Fibroblast of skin of back (primary cell): ENCODE measurements around the gene ADAMTS18. TPM values are rescaled to one million over a fixed set of nuclear protein-coding genes. Genes with fewer than 3 reads are reported as not detected.
"Not testable (repeated sequence)": the region's sequence is repeated elsewhere in the genome, so short reads cannot be mapped to it uniquely, and the experiment has no call there.

ENCODE experiments used
- DNase-seq: peaks from one replicate; pipeline ENCODE4 v3.0.0-alpha.2; 2013
- polyA plus RNA-seq, 2 experiments: library from polyadenylated mRNA; unstranded; fragments of 120-200 nt; gene quantifications; one replicate each; pipeline ENCODE4 v1.2.1, GENCODE V29; 2013; ENCODE audit not compliant: insufficient read length in 2 of 2

The ADAMTS18 gene, protein sequence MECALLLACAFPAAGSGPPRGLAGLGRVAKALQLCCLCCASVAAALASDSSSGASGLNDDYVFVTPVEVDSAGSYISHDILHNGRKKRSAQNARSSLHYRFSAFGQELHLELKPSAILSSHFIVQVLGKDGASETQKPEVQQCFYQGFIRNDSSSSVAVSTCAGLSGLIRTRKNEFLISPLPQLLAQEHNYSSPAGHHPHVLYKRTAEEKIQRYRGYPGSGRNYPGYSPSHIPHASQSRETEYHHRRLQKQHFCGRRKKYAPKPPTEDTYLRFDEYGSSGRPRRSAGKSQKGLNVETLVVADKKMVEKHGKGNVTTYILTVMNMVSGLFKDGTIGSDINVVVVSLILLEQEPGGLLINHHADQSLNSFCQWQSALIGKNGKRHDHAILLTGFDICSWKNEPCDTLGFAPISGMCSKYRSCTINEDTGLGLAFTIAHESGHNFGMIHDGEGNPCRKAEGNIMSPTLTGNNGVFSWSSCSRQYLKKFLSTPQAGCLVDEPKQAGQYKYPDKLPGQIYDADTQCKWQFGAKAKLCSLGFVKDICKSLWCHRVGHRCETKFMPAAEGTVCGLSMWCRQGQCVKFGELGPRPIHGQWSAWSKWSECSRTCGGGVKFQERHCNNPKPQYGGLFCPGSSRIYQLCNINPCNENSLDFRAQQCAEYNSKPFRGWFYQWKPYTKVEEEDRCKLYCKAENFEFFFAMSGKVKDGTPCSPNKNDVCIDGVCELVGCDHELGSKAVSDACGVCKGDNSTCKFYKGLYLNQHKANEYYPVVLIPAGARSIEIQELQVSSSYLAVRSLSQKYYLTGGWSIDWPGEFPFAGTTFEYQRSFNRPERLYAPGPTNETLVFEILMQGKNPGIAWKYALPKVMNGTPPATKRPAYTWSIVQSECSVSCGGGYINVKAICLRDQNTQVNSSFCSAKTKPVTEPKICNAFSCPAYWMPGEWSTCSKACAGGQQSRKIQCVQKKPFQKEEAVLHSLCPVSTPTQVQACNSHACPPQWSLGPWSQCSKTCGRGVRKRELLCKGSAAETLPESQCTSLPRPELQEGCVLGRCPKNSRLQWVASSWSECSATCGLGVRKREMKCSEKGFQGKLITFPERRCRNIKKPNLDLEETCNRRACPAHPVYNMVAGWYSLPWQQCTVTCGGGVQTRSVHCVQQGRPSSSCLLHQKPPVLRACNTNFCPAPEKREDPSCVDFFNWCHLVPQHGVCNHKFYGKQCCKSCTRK (N-terminal part only)
- 0.02 TPM for polyA plus RNA-seq (2013, experiment 1 of 2; ENCODE audit: insufficient read length)
- not detected for polyA plus RNA-seq (2013, experiment 2 of 2; ENCODE audit: insufficient read length)

DNA sequence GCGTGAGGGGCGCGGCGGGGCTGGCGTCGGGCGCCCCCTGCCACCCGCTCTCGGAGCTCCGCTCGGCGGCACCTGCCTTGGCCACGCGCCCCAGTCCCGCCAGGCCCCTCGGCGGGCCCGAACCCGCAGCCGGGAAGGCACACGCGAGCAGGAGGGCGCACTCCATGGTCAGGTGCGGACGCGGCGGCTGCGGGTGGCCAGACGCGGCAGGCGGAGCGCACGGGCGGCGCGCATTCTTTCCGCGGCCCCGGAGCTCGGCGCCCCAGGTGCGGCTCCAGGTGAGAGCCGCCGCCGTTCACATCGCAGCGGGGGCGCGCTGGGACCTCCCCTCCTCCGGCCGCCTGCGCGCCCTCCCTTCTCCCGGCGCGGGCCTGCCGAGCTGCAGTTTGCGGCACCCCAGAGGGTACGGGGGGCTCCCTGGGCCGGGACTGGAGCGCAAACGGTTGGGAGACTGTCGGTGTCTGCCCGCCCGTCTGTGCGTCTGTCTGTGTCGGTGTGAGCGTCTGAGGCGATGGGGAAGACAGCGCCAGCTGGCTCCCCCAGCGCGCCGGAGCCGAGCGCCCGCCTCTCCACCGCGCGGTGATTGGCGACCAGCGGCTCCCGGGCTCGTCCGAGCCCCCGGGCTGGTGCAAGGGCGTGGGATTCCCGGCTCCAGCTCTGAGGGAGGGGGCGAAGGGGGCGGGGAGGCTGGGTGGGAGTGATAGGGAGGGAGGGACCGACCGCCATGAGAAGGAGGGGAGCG is at the start of gene ADAMTS18:
TSS of gene ADAMTS18 (minus strand) at position 505 of the 742 bp plus-strand sequence. CDS start at position 166, 339 bp downstream.
- DNase-seq, result no peak

DNA sequence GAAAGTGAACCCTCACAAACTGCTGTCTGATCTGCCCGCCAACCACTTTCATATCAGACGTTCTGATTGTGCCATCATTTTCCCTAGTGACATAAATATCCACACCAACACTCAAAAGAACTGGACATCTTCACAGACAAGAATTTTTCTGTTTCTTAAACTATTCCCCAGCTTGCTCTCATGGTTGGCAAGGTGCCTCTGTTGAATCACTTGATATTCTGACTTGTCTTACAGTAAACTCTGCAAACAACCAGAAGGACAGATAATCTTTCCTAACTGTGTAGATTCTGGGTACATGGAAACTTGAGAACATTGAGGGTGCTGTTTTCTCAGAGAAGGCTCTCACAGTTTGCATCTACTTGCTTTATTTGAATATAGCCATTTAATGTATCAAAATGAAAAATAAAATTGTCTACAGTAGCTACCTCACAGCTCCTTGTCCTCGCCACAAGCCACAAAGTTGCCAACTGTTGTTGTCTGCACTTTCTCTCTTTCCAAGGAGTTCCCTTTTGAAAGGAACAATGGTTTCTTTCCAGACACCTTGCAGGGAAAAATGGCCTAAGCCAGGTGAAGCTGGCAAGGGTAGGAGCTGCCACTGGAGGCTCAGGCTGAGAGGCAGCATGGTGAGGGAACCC is 46.0 kb upstream of the ADAMTS18 start:
- no peak for DNase-seq

DNA sequence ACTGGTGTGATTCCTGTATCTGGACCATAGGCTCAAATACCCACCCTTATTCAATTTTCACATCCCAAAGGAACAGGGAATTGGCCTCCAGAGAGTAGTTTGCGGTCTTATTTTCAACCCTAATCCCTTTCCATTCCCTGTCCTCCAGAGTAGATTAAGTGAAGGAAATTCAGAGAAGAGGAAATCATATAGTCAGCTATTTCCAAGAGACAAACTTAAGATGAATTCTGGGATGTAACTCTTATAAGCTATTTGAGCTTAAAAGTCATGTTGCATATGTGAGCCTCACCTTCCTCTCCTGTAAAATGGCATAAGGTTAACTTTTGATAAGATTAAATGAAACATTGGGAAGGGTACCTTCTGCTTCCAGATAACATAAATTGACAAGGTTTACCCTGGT is 37.4 kb upstream of the ADAMTS18 start:
- DNase-seq, result no peak

DNA sequence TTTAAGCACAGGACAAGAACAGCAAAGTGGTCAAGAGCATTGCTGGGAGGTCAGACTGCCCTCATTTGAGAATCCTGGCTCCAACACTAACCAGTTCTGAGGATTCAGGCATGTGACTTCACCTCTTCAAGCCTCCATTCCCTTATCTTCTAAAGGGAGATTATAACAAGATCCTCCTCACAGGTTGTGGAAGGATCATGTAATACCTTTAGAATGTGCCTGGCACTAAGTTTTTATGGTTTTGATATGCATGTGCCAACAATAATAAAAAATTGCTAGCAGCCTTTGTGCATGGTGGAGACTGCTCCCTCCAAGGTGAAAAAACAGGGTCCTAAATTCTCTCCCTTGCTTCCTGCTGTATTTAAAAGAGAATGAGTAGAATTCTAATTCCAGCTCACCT is 36.0 kb upstream of the ADAMTS18 start:
- no peak for DNase-seq

DNA sequence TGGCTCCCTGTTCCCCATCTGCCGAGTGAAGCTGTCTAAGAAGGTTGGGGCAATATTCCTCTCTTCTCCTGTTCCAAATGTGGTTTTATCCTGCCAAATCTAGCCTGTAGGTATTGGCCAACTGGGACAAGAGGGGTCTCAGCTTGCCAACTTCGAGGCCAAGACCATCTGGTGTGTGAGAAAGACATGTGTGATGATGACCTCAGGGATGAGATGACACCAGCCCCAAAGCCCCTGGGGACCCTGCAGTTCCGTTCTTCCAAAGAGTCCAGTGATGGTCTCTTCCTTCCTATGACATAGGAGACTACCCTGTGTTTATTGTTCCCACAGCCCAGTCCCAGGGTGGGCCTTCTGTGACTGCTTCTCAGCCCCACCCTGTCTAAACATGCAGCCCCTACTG is 34.8 kb upstream of the ADAMTS18 start:
- DNase-seq, result no peak

DNA sequence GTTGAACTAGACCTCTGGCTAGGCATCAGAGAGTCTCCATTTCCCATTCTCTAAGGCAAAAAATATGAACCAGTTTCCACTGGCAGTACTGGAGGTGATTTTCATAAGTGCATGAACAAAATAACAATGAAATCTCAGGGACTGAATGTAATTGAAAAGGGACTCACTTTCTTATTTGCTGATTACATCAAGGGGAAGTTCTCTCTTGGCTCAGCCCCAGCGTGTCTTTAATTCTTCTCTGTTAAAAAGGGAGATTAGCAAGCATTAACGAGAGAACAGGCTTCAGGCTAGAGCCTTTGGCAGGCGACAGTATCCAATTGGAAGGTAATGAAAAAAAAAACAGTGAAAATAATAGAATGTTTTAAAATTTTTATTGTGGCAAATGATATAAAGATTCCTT is 34.0 kb upstream of the ADAMTS18 start:
- no peak for DNase-seq

DNA sequence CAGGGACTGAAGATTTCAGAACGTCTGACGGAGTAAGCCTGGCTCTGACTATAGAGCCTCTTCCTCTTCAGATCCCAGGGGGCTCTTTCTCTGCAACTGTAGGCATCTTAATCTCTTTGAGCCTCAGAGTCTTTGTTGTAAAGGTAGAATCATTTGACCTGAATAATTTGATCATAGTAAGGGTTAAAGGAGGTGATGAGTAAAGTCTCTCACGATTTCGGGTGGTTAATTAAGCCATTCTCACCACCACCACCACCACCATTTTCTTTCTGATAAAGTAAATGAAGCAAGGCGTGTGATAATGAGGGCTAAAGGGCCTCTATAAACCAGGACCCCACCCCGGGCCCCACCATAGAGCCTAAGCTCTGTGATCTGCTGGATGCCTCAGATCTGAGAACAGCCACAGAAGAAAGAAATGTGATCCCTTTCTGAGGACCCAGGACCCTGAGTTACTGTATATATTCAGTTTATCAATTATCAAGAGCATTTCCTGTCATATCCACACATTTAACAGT is 33.0 kb upstream of the ADAMTS18 start:
- no peak for DNase-seq

DNA sequence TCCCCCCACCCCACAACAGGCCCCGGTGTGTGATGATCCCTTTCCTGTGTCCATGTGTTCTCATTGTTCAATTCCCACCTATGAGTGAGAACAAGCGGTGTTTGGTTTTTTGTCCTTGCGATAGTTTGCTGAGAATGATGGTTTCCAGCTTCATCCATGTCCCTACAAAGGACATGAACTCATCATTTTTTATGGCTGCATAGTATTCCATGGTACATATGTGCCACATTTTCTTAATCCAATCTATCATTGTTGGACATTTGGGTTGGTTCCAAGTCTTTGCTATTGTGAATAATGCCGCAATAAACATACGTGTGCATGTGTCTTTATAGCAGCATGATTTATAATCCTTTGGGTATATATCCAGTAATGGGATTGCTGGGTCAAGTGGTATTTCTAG is 28.8 kb upstream of the ADAMTS18 start:
- not testable (repeated sequence) for DNase-seq

DNA sequence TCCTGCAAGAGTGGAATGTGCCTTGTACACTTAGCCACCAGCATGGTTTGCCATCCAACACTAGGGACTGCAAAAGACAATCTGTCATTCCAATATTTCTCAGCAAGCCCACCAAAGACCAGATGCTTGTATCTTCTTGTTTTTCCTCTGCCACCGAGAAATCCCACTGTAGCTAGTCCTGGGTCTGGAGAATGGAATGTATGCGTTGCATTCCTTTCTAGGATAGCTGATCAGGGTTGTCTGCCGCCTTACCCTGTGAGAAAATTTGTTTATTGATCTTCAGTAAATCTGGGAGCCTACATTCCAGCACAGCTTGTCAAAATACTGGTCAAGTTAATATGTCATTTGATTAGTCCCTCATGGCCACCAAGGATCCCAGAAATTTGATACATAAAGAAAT is 28.1 kb upstream of the ADAMTS18 start:
- peak; percentile 3 for DNase-seq

DNA sequence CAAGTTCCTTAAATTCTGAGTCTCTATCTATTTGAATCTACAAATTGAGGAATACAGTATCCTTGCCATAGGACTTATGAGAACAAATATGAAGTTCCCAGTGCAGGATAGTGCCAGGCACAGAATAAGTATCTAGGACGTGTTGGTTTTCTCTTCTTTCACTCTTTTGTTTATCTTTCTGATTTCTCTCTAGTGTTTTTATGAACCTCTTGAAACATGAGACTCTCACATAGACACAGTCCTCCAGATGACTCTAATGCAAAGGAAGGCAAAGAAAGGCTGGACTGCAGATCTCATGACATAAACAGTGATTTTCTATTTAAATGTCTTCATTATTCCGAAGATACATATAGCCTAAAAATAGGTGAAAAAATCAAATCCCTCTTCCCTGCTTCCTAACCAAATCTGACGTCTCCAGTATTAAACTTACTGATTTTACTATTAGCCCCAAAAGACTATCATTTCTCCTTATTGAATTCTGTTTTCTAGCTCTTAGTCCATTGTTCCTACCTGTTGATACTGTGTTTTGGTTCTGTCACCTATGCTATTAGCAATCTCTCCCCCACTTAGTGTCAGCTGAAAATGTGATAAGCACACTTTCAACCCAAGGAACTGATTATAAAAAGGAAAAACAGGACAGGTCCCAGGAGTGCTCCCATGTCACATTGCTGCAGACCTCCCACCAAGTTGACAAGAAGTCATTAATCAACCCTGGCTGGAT is 24.9 kb upstream of the ADAMTS18 start:
- no peak for DNase-seq

DNA sequence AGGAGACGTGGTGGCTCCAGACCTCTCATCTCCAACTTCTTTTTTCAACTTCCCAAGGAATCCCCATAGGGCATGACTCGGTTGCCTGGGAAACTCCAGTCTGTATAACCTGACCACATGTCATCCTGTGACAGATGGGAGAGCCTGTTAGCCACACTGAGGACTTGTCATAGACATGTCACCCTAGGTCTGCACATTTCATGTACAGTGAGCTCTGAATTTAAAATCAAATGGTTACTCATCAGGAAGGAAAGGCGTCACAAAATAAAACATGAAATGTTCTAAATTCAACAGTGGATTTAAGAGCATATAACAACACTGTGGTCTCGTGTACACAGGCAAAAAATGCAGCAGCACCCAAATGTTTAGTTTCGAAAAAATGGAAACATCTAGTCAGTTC is 22.2 kb upstream of the ADAMTS18 start:
- DNase-seq, result peak; percentile 86

DNA sequence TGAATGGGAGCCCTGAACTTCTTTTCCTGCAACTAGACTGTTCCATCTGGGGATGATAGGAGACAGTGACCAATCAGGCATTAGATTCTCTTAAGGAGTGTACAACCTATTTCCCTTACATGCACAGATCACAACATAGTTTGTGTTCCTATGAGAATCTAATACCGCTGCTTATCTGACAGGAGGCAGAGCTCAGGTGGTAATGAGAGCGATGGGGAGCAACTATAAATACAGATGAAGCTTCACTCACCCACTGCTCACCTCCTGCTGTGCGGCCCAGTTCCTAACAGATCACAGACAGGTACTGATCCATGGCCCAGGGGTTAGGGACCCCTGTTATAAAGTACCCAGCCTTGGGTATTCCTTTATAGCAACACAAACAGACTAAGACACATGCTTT is 17.4 kb upstream of the ADAMTS18 start:
- no peak for DNase-seq

DNA sequence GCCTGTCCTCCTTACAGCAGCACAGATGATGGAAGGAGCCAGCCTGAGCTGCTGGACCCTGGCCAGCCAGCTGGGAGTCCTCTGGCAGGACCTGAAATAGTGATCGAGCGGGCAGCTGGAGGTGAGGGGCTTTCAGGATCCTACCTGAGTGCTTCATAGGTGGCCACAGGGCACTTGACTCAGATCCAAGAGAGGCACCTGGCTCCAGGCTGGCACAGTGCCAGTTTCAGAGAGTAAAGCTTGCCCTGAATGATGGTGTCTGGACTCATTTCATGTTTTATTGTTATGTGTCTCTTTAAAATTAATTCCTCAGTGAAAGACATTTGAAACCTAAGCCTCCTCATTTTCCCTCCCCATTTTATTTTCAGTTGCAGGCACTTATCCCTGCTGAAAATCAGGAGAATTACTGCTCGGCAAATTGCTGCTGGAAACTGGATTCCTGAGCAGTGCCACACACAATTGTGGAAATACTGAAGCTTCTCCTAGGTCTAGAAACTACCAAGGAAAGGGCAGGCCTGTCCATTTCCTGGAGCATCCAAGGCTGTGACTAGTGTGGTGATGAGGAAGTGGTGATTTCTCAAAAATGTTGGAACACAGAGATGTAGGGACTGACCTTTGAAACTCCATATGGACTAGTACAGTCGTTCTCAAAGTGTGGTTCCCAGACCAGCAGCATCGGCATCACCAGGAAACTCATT is 16.1 kb upstream of the ADAMTS18 start:
- DNase-seq, result no peak

DNA sequence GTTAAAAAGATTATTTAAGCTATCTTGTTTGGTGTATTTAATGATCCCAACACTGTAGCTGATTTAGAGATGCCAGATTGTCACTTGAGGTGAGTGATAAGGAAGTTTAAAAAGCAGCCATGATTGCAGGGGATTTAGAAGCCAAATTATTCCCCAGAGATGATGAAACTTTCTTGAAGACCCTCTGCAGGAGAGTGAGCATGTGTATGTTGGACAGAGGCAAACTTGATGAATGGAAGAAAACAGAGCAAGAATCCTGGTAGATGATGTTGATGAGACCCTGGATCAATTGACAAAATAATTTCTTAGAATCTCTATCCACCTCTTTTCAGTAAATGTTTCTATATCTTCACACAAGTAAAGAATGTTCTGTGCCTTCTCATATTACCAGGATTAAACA is 14.4 kb upstream of the ADAMTS18 start:
- DNase-seq, result no peak

DNA sequence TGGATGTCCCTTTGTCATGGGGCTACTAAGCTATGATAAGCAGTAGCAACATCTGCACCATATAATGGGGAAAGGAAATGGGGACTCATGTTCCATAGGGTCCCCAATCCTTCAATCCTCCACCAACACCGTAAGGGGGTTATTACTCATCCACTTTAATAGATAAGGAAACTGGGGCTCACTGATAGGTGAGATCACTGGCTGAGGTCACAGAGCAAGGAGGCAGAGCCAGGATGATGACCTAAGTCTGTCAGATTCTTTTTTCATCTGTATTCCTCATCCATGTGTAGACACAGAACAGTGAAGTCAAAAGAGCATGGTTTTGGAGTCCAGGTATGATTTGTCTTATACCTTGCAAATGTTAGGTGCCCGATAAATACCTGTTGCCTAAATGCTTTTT is 10.5 kb upstream of the ADAMTS18 start:
- no peak for DNase-seq

DNA sequence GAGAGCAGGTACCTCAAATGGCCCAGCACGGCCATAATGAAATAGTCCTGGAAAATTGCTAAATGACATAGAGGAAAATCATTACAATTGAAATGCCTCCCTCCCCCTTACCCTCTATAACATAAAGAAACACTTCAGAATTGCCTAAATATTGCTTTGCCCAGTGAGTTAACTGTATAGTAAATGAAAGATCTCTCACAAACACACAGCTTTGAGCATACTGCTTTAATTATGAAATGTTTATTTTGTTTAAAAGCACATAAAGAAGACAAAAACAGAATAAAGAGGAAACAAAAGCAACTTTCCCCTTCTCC is 9.3 kb upstream of the ADAMTS18 start:
- no peak for DNase-seq

DNA sequence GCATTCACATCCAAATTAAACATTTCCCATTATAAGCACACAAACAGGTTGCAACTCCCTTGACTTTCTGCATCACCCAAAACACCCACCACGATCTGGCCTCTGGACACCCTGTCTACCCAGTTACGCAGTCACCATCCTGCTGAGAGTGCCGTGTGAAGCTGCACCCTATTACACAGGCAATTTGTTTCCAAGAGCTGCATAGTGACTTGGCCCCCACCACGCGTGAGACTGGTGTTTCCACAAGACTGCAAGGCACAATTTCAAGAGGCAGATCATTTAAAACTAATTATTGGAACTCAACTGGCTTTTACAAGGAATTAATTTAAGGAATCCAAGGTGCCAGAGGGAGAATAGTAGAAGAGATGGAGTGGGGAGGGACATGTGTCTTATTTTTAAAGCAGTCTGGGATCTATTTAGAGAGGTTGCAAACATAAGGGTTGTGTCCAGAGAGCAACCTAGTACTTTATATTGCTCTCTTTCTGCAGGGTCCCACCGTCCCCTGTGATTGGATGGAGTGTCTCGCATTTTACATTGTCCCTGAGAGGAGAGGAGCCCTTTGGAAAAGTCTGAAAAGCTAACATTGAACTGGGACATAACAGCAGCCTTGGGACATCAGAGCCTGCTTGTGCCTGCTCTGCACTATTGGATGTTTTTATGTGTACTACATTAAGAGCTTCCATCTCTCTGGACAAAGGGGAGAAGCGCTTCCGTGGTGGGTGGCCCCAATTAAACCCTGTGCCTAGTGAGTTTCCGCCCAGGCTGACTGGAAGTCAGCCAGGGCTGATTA is 8.7 kb upstream of the ADAMTS18 start:
- DNase-seq, result no peak

DNA sequence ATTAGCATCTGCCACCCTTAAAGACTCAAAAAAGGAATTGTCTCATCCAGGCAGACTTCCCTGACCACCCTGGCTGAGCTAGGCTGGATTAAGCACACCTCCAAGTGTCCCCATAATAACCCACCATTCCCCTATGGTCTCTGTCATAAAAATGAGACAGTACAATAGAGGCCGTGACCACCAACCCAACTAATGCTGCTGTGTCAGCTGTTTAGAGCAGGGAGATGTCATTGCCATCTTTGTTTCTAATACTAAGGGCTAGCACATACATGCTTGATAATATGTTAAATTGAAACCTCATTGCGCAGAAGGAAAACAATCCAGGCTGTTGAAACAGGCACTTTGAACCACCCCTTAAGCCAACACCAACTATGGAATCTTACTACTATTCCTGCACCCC is 7.2 kb upstream of the ADAMTS18 start:
- no peak for DNase-seq

DNA sequence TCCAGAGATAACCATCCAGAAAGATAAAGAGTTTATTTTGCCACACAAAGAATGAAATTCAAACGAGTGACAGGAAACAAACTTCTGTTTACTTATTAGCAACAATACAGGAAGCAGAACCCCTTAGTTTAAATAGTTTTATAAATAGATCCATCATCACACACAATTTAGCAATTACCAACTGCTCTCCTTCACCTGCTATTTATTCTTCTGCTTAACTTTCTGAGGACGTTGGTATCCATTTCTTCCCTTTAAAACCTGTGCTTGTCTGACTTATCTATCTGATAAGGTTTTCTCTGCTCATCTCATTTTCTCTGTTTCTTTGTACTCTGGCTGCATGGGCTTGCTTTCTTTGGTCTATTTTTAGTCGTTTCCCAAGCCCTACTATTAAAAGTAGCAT is 4.3 kb upstream of the ADAMTS18 start:
- no peak for DNase-seq
